Ascending aorta (tissue), 2 donors: Measurements from ENCODE around the gene AXIN1. TPM values are rescaled to one million over a fixed set of nuclear protein-coding genes. Genes with fewer than 3 reads are reported as not detected.
"Not testable (repeated sequence)": the region's sequence is repeated elsewhere in the genome, so short reads cannot be mapped to it uniquely, and the experiment has no call there.

ENCODE experiments used
- DNase-seq, 2 donors: peaks; one replicate each; pipeline ENCODE4 v3.0.0-alpha.2; 2019; ENCODE audit warnings: low spot score in 2 of 2
- H3K27ac ChIP-seq, 2 donors: fragments of 200-600 bp; sonication (generic); one replicate each; pipeline ENCODE4 v1.5.1; 2016 to 2017; ENCODE audit warnings: mild to moderate bottlenecking in 1 of 2
- H3K27me3 ChIP-seq: fragments of 200-600 bp; sonication (generic); one replicate; pipeline ENCODE4 v1.5.1; 2017
- H3K36me3 ChIP-seq, 2 donors: fragments of 200-600 bp; sonication (generic); one replicate each; pipeline ENCODE4 v1.5.1; 2016
- H3K4me1 ChIP-seq, 2 donors: fragments of 200-600 bp; sonication (generic); one replicate each; pipeline ENCODE4 v1.5.1; 2016 to 2017; ENCODE audit warnings: mild to moderate bottlenecking in 1 of 2
- H3K4me3 ChIP-seq, 2 donors: fragments of 200-600 bp; sonication (generic); one replicate each; pipeline ENCODE4 v1.5.1; 2016 to 2017; ENCODE audit warnings: mild to moderate bottlenecking in 1 of 2
- H3K9me3 ChIP-seq, 2 donors: fragments of 200-600 bp; sonication (generic); one replicate each; pipeline ENCODE4 v1.5.1; 2016
- CTCF ChIP-seq, 3 experiments: fragments of 200-600 bp in 2 of 3; fragments of 450-650 bp in 1 of 3; sonication (generic) in 2 of 3; IDR thresholded peaks; one replicate each; pipeline ENCODE4 v1.5.1; 2016 to 2019; ENCODE audit warnings: antibody characterized with exemption in 3 of 3, mild to moderate bottlenecking in 1 of 3, moderate library complexity in 1 of 3
- intact Hi-C: fragments of 100-400 bp; cut with DNase I; formaldehyde crosslinking; loops from one replicate; pipeline ENCODE4 v1.15.1; 2023
- total RNA-seq: library from RNA; depleted of rRNA; stranded (reverse); fragments of >200 nt; gene quantifications from one replicate; pipeline ENCODE4 v1.1.0, GENCODE V29; 2016

The AXIN1 gene
- total RNA-seq, 1 donor from 2014 or later = 27.6 TPM

GRCh38 chr16:269061-269796 is 83.3 kb downstream of the AXIN1 start:
- no peaks in the 10 kb centered on the region for H3K9me3 ChIP-seq
- H3K4me1 ChIP-seq = no peaks in the 10 kb centered on the region
- peaks cover 7 to 13% of the 10 kb centered on the region in 2 donors for H3K36me3 ChIP-seq
- no peak for TF ChIP-seq CTCF (IDR thresholded peaks at IDR 0.05)
- intact Hi-C loops = no loop called here
- no peak overlapping the region for H3K4me3 ChIP-seq
- H3K27me3 ChIP-seq = no peaks in the 10 kb centered on the region
- no peak for DNase-seq
- H3K27ac ChIP-seq = no peak overlapping the region

GRCh38 chr16:268141-269053 is 84.1 kb downstream of the AXIN1 start:
- intact Hi-C loops = no loop called here
- no peak for DNase-seq
- H3K27ac ChIP-seq = no peak overlapping the region
- no peak overlapping the region for H3K4me3 ChIP-seq
- no peak for TF ChIP-seq CTCF (IDR thresholded peaks at IDR 0.05)
- H3K27me3 ChIP-seq = no peaks in the 10 kb centered on the region
- H3K4me1 ChIP-seq = no peaks in the 10 kb centered on the region
- H3K9me3 ChIP-seq = no peaks in the 10 kb centered on the region
- H3K36me3 ChIP-seq = peaks cover 15 to 21% of the 10 kb centered on the region in 2 donors

- H3K9me3 ChIP-seq, intact Hi-C loops, H3K4me3 ChIP-seq: not testable (repeated sequence)
Measured at GRCh38 chr16:267562-267961, 85.0 kb downstream of the AXIN1 start.

GRCh38 chr16:266258-267164 is 86.0 kb downstream of the AXIN1 start:
- intact Hi-C loops = no loop called here

More at GRCh38 chr16:267562-267961, 85.0 kb downstream of the AXIN1 start:
- H3K27me3 ChIP-seq, H3K4me1 ChIP-seq, DNase-seq, H3K27ac ChIP-seq: not testable (repeated sequence)
- H3K36me3 ChIP-seq = peaks cover 22 to 30% of the 10 kb centered on the region in 2 donors

GRCh38 chr16:265711-266110 is 86.8 kb downstream of the AXIN1 start:
- H3K36me3 ChIP-seq = peaks cover 39 to 48% of the 10 kb centered on the region in 2 donors
- H3K9me3 ChIP-seq = no peaks in the 10 kb centered on the region
- H3K4me3 ChIP-seq = no peak overlapping the region
- H3K27ac ChIP-seq = no peak overlapping the region
- no peak for TF ChIP-seq CTCF (IDR thresholded peaks at IDR 0.05)
- DNase-seq = no peak
- no peaks in the 10 kb centered on the region for H3K27me3 ChIP-seq
- intact Hi-C loops = no loop called here
- no peaks in the 10 kb centered on the region for H3K4me1 ChIP-seq

More at GRCh38 chr16:266258-267164, 86.0 kb downstream of the AXIN1 start:
- Histone ChIP-seq H3K27me3 (no peaks in the 10 kb centered on the region), H3K9me3 (no peaks in the 10 kb centered on the region), H3K36me3 (peaks cover 33 to 40% of the 10 kb centered on the region in 2 donors), H3K27ac (no peak overlapping the region), H3K4me1 (no peaks in the 10 kb centered on the region), H3K4me3 (no peak overlapping the region)
- no peak for TF ChIP-seq CTCF (IDR thresholded peaks at IDR 0.05)
- no peak for DNase-seq
